Right lobe of liver (tissue), 6 donors: ENCODE results near the gene HNRNPLL. TPM values are rescaled to one million over a fixed set of nuclear protein-coding genes. Genes with fewer than 3 reads are reported as not detected.

Experiments used
- ATAC-seq, 4 donors: fragments of 200-7000 bp; cut with Tn5 transposase; one replicate each; pipeline ENCODE4 v1.9.1; 2020; ENCODE audit warnings: mild to moderate bottlenecking in 4 of 4, moderate library complexity in 4 of 4
- DNase-seq, 3 donors: peaks; one replicate each; pipeline ENCODE4 v3.0.0-alpha.2; 2020
- H3K27ac ChIP-seq, 3 donors: fragments of 200-600 bp; one replicate each; pipeline ENCODE4 v1.8.0; 2022
- H3K27me3 ChIP-seq, 2 donors: fragments of 200-600 bp; one replicate each; pipeline ENCODE4 v1.8.0; 2022
- H3K36me3 ChIP-seq, 4 donors: fragments of 200-600 bp; sonication (generic) in 1 of 4; one replicate each; pipeline versions ENCODE4 v1.5.1 to v1.8.0; 2017 to 2022; ENCODE audit warnings: control low read depth in 1 of 4
- H3K4me1 ChIP-seq, 4 donors: fragments of 200-600 bp; sonication (generic) in 1 of 4; one replicate each; pipeline versions ENCODE4 v1.5.1 to v1.8.0; 2017 to 2022; ENCODE audit warnings: control low read depth in 1 of 4
- H3K4me3 ChIP-seq, 3 donors: fragments of 200-600 bp; one replicate each; pipeline ENCODE4 v1.8.0; 2022
- H3K9me3 ChIP-seq, 4 donors: fragments of 200-600 bp; sonication (generic) in 1 of 4; one replicate each; pipeline versions ENCODE4 v1.5.1 to v1.8.0; 2017 to 2022; ENCODE audit warnings: control low read depth in 1 of 4
- CTCF ChIP-seq, 4 donors: fragments of 200-600 bp in 3 of 4; fragments of 450-650 bp in 1 of 4; IDR thresholded peaks; one replicate each; pipeline versions ENCODE4 v1.5.1 to v1.8.0; 2016 to 2022; ENCODE audit warnings: antibody characterized with exemption in 4 of 4, mild to moderate bottlenecking in 2 of 4
- POLR2A ChIP-seq: fragments of 450-650 bp; IDR thresholded peaks from one replicate; pipeline ENCODE4 v1.6.1; 2017; ENCODE audit warnings: antibody characterized with exemption, mild to moderate bottlenecking
- WGBS: methylation state at CpG from one replicate; pipeline ENCODE4 v1.1.6; 2018; ENCODE audit warnings: low coverage, low lambda C conversion rate; ENCODE audit not compliant: insufficient coverage; ENCODE audit errors: missing lambda C conversion rate; 5-methylcytosine and 5-hydroxymethylcytosine counted together
- intact Hi-C, 2 donors: fragments of 100-400 bp; cut with DNase I; formaldehyde crosslinking; loops; one replicate each; pipeline versions ENCODE4 v1.11.2 to v1.14.1; 2022
- total RNA-seq, 6 experiments: library from RNA; depleted of rRNA in 2 of 6; stranded (reverse); fragments of >200 nt in 2 of 6; fragmentation: NEBNext Ultra II Directional in 3 of 6; extraction: Animal tissue kit (Norgen Biotek cat#: 25700) in 3 of 6; gene quantifications; one replicate each; pipeline versions ENCODE4 v1.1.0 to v1.2.4, GENCODE V29; 2016 to 2023
- donor health status: DM: no; HTN: yes; CAD: no.
- donor health status: DM: no; HTN: no; CAD: no.
- donor health status: DM: no; HTN: no; CAD: no.
- donor health status: DM: no; HTN: yes; CAD: no.
- donor health status: DM: no; HTN: yes; CAD: no.

The HNRNPLL gene
- total RNA-seq, 6 experiments from 2014 or later = 9.2 to 15.9 (median 13.9) TPM

GRCh38 chr2:38522754-38523349, 79.9 kb downstream of the HNRNPLL start:
- WGBS = 66% methylated on average over 9 of the region's 10 CpGs
- Histone ChIP-seq H3K27me3 (no peaks in the 10 kb centered on the region), H3K9me3 (no peaks in the 10 kb centered on the region), H3K4me3 (no peak overlapping the region), H3K27ac (no peak overlapping the region), H3K36me3 (no peaks in the 10 kb centered on the region), H3K4me1 (peaks cover 0 to 8% (median 0%) of the 10 kb centered on the region in 4 donors)
- no peak for DNase-seq
- intact Hi-C loops = no loop called here
- no peak for ATAC-seq
- TF ChIP-seq CTCF (IDR thresholded peaks at IDR 0.05) (no peak), POLR2A (no peak)

DNA sequence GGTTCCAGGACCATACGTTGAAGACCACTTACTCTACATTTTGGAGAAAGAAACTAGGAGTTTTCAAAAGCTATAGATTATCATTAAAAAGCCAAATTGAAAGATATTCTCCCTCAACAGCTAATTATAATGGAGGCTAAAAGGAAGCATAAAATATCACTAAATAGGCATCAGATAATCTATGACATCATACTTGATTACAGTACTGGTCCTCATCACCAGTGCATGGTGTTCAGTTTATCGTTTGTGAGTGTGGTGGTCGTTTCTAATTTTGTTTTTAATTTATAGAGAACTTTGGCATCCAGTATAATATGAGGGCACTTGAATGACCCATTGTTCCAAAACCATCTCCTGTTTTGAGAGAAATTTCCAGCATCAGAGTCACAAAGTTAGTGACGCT, 80.9 kb downstream of the HNRNPLL start:
- ATAC-seq (no peak), DNase-seq (no peak)
- Histone ChIP-seq H3K27me3 (no peaks in the 10 kb centered on the region), H3K4me3 (no peak overlapping the region), H3K27ac (no peak overlapping the region), H3K36me3 (no peaks in the 10 kb centered on the region), H3K4me1 (peaks cover 0 to 8% (median 0%) of the 10 kb centered on the region in 4 donors), H3K9me3 (no peaks in the 10 kb centered on the region)
- WGBS = 73% methylated on average over 4 of the region's 4 CpGs
- intact Hi-C loops = no loop called here
- TF ChIP-seq POLR2A (no peak), CTCF (IDR thresholded peaks at IDR 0.05) (no peak)

- H3K27me3 ChIP-seq = no peaks in the 10 kb centered on the region
- DNase-seq (no peak), ATAC-seq (no peak)
- intact Hi-C loops = no loop called here
- no peaks in the 10 kb centered on the region for H3K9me3 ChIP-seq
- H3K4me1 ChIP-seq = no peaks in the 10 kb centered on the region
- no peaks in the 10 kb centered on the region for H3K36me3 ChIP-seq
- no peak overlapping the region for H3K27ac ChIP-seq
- WGBS = 75% methylated on average over 6 of the region's 6 CpGs
- H3K4me3 ChIP-seq = no peak overlapping the region
- TF ChIP-seq POLR2A = no peak
- TF ChIP-seq CTCF (IDR thresholded peaks at IDR 0.05) = no peak
Observed at GRCh38 chr2:38517284-38517683, 85.4 kb downstream of the HNRNPLL start.

GRCh38 chr2:38516526-38516925, 86.2 kb downstream of the HNRNPLL start:
- no peaks in the 10 kb centered on the region for H3K9me3 ChIP-seq
- DNase-seq (no peak), ATAC-seq (no peak)
- no peaks in the 10 kb centered on the region for H3K4me1 ChIP-seq
- H3K27me3 ChIP-seq = no peaks in the 10 kb centered on the region
- H3K4me3 ChIP-seq = no peak overlapping the region
- intact Hi-C loops = no loop called here
- no peak for TF ChIP-seq CTCF (IDR thresholded peaks at IDR 0.05)
- TF ChIP-seq POLR2A = no peak
- 46% methylated on average over 2 of the region's 6 CpGs for WGBS
- H3K27ac ChIP-seq = no peak overlapping the region
- H3K36me3 ChIP-seq = no peaks in the 10 kb centered on the region

DNA sequence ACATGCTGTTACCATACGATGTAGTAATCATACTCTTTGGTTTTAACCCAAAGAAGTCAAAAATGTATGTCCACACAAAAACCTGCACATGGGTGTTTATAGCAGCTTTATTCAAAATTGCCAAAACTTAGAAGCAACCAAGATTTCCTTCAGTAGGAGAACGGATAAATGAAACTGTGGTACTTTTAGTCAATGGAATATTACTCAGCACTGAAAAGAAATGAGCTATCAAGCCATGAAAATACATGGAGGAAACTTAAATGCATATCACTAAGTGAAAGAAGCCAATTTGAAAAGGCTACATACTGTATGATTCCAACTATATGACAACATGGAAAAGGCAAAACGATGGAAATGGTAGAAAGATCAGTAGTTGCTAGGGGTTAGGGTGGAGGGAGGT, 86.6 kb downstream of the HNRNPLL start:
- intact Hi-C loops = no loop called here
- no peak for TF ChIP-seq CTCF (IDR thresholded peaks at IDR 0.05)
- no peak for TF ChIP-seq POLR2A
- no peak overlapping the region for H3K27ac ChIP-seq
- DNase-seq (no peak), ATAC-seq (no peak)
- H3K27me3 ChIP-seq = no peaks in the 10 kb centered on the region
- H3K4me3 ChIP-seq = no peak overlapping the region
- no peaks in the 10 kb centered on the region for H3K4me1 ChIP-seq
- 77% methylated on average over 3 of the region's 3 CpGs for WGBS
- no peaks in the 10 kb centered on the region for H3K36me3 ChIP-seq
- no peaks in the 10 kb centered on the region for H3K9me3 ChIP-seq
